GM23338 (cell line): ENCODE measurements around the gene DGKD. TPM values are rescaled to one million over a fixed set of nuclear protein-coding genes. Genes with fewer than 3 reads are reported as not detected.

ENCODE experiments used
- ATAC-seq: fragments of 200-7000 bp; cut with Tn5 transposase; 3 replicates; pipeline ENCODE4 v1.9.1; 2020
- DNase-seq: peaks from one replicate; pipeline ENCODE4 v3.0.0-alpha.2; 2015; ENCODE audit warnings: low spot score
- H2AFZ ChIP-seq: fragments of 200-600 bp; sonication (generic); 2 replicates; pipeline ENCODE4 v1.8.0; 2016; ENCODE audit warnings: antibody characterized with exemption, mild to moderate bottlenecking, moderate library complexity
- H3F3A ChIP-seq: fragments of 200-600 bp; sonication (generic); replicated peaks from 2 replicates; pipeline ENCODE4 v1.8.0; 2017; ENCODE audit warnings: antibody characterized with exemption, mixed run types, low read depth
- H3K27ac ChIP-seq: fragments of 200-600 bp; sonication (generic); 2 replicates; pipeline ENCODE4 v1.6.1; 2016; ENCODE audit warnings: low read depth
- H3K27me3 ChIP-seq: fragments of 200-600 bp; sonication (generic); 2 replicates; pipeline ENCODE4 v1.8.0; 2016; ENCODE audit warnings: mild to moderate bottlenecking, mixed run types, moderate library complexity; ENCODE audit not compliant: insufficient read depth
- H3K36me3 ChIP-seq: fragments of 200-600 bp; sonication (generic); 2 replicates; pipeline ENCODE4 v1.8.0; 2016; ENCODE audit warnings: mild to moderate bottlenecking; ENCODE audit not compliant: insufficient read depth
- H3K4me1 ChIP-seq: fragments of 200-600 bp; sonication (generic); 2 replicates; pipeline ENCODE4 v1.8.0; 2016; ENCODE audit warnings: mild to moderate bottlenecking, moderate library complexity; ENCODE audit not compliant: insufficient read depth
- H3K4me2 ChIP-seq: fragments of 200-600 bp; sonication (generic); 2 replicates; pipeline ENCODE4 v1.7.1; 2017; ENCODE audit warnings: mixed run types
- H3K4me3 ChIP-seq: fragments of 200-600 bp; sonication (generic); 2 replicates; pipeline ENCODE4 v1.6.1; 2016; ENCODE audit warnings: mixed run types
- H3K79me2 ChIP-seq: fragments of 200-600 bp; sonication (generic); replicated peaks from 2 replicates; pipeline ENCODE4 v1.8.0; 2017; ENCODE audit warnings: mild to moderate bottlenecking; ENCODE audit not compliant: insufficient read depth
- H3K9me2 ChIP-seq: fragments of 200-600 bp; sonication (generic); 2 replicates; pipeline ENCODE4 v1.8.0; 2017; ENCODE audit not compliant: insufficient read depth
- H4K20me1 ChIP-seq: fragments of 200-600 bp; sonication (generic); replicated peaks from 2 replicates; pipeline ENCODE4 v1.8.0; 2017; ENCODE audit warnings: mild to moderate bottlenecking; ENCODE audit not compliant: insufficient read depth
- H3K27ac Mint-ChIP-seq: 2 replicates; pipeline ENCODE4 v1.8.0; 2020; ENCODE audit warnings: inconsistent platforms, mild to moderate bottlenecking, moderate library complexity, mixed read lengths
- H3K27me3 Mint-ChIP-seq: 3 replicates; pipeline ENCODE4 v1.8.0; 2022; ENCODE audit warnings: low read depth, mild to moderate bottlenecking, moderate library complexity, mixed read lengths, inconsistent platforms; ENCODE audit not compliant: insufficient read depth, poor library complexity
- H3K36me3 Mint-ChIP-seq: 3 replicates; pipeline ENCODE4 v1.8.0; 2021; ENCODE audit warnings: low read depth, mild to moderate bottlenecking, inconsistent platforms, moderate library complexity, mixed read lengths
- H3K4me1 Mint-ChIP-seq: 3 replicates; pipeline ENCODE4 v1.8.0; 2020; ENCODE audit warnings: mild to moderate bottlenecking, inconsistent platforms, mixed read lengths
- H3K4me3 Mint-ChIP-seq: 3 replicates; pipeline ENCODE4 v1.8.0; 2021; ENCODE audit warnings: moderate library complexity, mild to moderate bottlenecking, inconsistent platforms, mixed read lengths
- H3K9me3 Mint-ChIP-seq: 3 replicates; pipeline ENCODE4 v1.8.0; 2020; ENCODE audit warnings: moderate library complexity, mild to moderate bottlenecking, inconsistent platforms, mixed read lengths
- CREB1 ChIP-seq: fragments of 250-450 bp; sonication (Bioruptor Pico); IDR thresholded peaks from 2 replicates; pipeline ENCODE4 v1.5.0; 2020; ENCODE audit warnings: low read depth, mild to moderate bottlenecking, moderate library complexity
- CTCF ChIP-seq, 2 experiments: fragments of 200-600 bp in 1 of 2; sonication (generic) in 1 of 2; conservative IDR thresholded peaks; 2 replicates each; pipeline versions ENCODE4 v1.5.1 to v1.6.1; 2016 to 2017; ENCODE audit warnings: antibody characterized with exemption in 2 of 2, low read depth in 2 of 2, mild to moderate bottlenecking in 2 of 2, moderate library complexity in 1 of 2
- ETS1 ChIP-seq: IDR thresholded peaks from 2 replicates; pipeline ENCODE4 v1.6.1; 2016; ENCODE audit warnings: antibody characterized with exemption
- EZH2 ChIP-seq: fragments of 200-600 bp; sonication (generic); IDR thresholded peaks from one replicate; pipeline ENCODE4 v1.8.0; 2017; ENCODE audit warnings: antibody characterized with exemption, mild to moderate bottlenecking, low read depth; ENCODE audit not compliant: unreplicated experiment
- EZH2phosphoT487 ChIP-seq: fragments of 200-600 bp; sonication (generic); IDR thresholded peaks from one replicate; pipeline ENCODE4 v1.8.1; 2018; ENCODE audit warnings: antibody characterized with exemption; ENCODE audit not compliant: unreplicated experiment
- JUNB ChIP-seq: IDR thresholded peaks from one replicate; pipeline ENCODE4 v1.6.1; 2016; ENCODE audit warnings: antibody characterized with exemption; ENCODE audit not compliant: unreplicated experiment
- NANOG ChIP-seq: IDR thresholded peaks from 2 replicates; pipeline ENCODE4 v1.6.1; 2016; ENCODE audit warnings: antibody characterized with exemption, borderline replicate concordance
- POLR2AphosphoS5 ChIP-seq: IDR thresholded peaks from 2 replicates; pipeline ENCODE4 v1.6.1; 2016; ENCODE audit warnings: antibody characterized with exemption, low read depth
- REST ChIP-seq: IDR thresholded peaks from one replicate; pipeline ENCODE4 v1.6.1; 2018; ENCODE audit warnings: antibody characterized with exemption; ENCODE audit not compliant: unreplicated experiment
- STAT1 ChIP-seq: IDR thresholded peaks from one replicate; pipeline ENCODE4 v1.6.1; 2016; ENCODE audit warnings: antibody characterized with exemption; ENCODE audit not compliant: unreplicated experiment
- ZNF114 ChIP-seq: fragments of 250-450 bp; sonication (Bioruptor Pico); IDR thresholded peaks from 2 replicates; pipeline ENCODE4 v1.5.0; 2020; ENCODE audit warnings: mild to moderate bottlenecking, moderate library complexity
- ZNF331 ChIP-seq: fragments of 250-450 bp; sonication (Bioruptor Pico); IDR thresholded peaks from 2 replicates; pipeline ENCODE4 v1.5.0; 2020; ENCODE audit warnings: low read depth, mild to moderate bottlenecking, moderate library complexity
- ZNF462 ChIP-seq: fragments of 250-450 bp; sonication (Bioruptor Pico); IDR thresholded peaks from 2 replicates; pipeline ENCODE4 v1.5.0; 2020; ENCODE audit warnings: mild to moderate bottlenecking, moderate library complexity
- polyA plus RNA-seq: library from polyadenylated mRNA; unstranded; fragments of >200 nt; fragmentation: Nextera tagmentation; extraction: Ambion mirVana; gene quantifications from 2 replicates; pipeline ENCODE4 v1.2.1, GENCODE V29; 2016
- total RNA-seq: library from RNA; depleted of rRNA; stranded (reverse); fragments of >200 nt; shearing (Covaris generic); gene quantifications from 2 replicates; pipeline ENCODE4 v1.2.3, GENCODE V29; 2014

DGKD gene
- total and polyA plus RNA-seq, 2 experiments from 2014 or later: 11.1 to 23.4 TPM

- Histone ChIP-seq H3F3A (no peaks in the 10 kb centered on the region), H3K27me3 (no peaks in the 10 kb centered on the region), H3K4me3 (no peak overlapping the region), H3K27ac (no peak overlapping the region), H3K4me2 (no peak overlapping the region), H3K36me3 (no peaks in the 10 kb centered on the region), H3K79me2 (no peaks in the 10 kb centered on the region), H2AFZ (peak overlapping the region; percentile 95), H3K4me1 (no peaks in the 10 kb centered on the region), H4K20me1 (no peaks in the 10 kb centered on the region), H3K9me2 (no peaks in the 10 kb centered on the region)
- Mint-ChIP-seq H3K9me3 (no peaks in the 10 kb centered on the region; the same call in 2 of the 3 replicates), H3K4me3 (no peak overlapping the region), H3K36me3 (no peaks in the 10 kb centered on the region), H3K27me3 (peaks cover 16% of the 10 kb centered on the region), H3K4me1 (peaks cover 3% of the 10 kb centered on the region; the same call in 2 of the 3 replicates), H3K27ac (no peak overlapping the region)
- TF ChIP-seq NANOG: no peak
- TF ChIP-seq ZNF331 (CRISPR knock-in tag): no peak
- TF ChIP-seq EZH2: no peak
- TF ChIP-seq CREB1: no peak
- no peak for TF ChIP-seq ZNF114 (CRISPR knock-in tag)
- no peak for TF ChIP-seq REST
- TF ChIP-seq EZH2phosphoT487: no peak
- no peak for TF ChIP-seq ETS1
- TF ChIP-seq POLR2AphosphoS5: no peak
- TF ChIP-seq ZNF462: no peak
- TF ChIP-seq STAT1: no peak
- TF ChIP-seq CTCF (conservative IDR thresholded peaks at IDR 0.05; ENCODE audit: low read depth in 2 of 2): no peak
- TF ChIP-seq JUNB: no peak
- ATAC-seq (no peak), DNase-seq (no peak)
Measured at GRCh38 chr2:233346930-233347329, 7.4 kb upstream of the DGKD start.
